ENCODE measurements around the gene LBR.

DNA sequence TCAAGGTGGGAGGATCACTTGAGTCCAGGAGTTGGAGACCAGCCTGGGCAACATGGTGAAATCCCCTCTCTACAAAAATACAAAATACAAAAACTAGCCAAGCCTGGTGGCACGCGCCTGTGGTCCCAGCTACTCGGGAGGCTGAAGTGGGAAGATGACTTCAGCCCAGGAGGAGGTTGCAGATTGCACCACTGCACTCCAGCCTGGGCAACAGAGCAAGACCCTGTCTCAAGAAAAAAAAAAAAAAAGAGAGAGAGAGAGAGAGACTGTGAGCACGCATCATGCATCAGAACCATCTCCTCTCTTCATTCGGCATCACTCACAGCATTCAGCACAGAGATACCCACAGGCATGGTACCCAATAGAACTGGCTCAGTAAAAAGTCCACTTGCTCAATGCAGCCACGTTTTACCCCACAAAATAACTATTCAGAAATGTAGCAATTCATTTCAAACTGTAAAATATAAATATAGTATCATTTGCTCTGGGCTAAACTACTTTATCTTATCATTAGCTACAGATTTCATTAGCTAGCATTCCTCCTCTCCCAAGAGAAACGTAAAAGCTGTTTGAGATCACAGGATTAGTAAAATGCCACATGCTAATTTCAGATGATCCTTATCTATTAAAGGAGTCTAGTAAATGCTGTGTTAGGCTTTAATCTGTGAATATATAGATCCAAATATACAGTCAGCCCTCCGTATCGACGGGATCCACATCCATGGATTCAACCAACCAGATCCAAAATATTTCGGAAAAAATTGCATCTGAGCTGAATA lies 11.7 kb downstream of the LBR start:
- TF ChIP-seq, protein P1, sequence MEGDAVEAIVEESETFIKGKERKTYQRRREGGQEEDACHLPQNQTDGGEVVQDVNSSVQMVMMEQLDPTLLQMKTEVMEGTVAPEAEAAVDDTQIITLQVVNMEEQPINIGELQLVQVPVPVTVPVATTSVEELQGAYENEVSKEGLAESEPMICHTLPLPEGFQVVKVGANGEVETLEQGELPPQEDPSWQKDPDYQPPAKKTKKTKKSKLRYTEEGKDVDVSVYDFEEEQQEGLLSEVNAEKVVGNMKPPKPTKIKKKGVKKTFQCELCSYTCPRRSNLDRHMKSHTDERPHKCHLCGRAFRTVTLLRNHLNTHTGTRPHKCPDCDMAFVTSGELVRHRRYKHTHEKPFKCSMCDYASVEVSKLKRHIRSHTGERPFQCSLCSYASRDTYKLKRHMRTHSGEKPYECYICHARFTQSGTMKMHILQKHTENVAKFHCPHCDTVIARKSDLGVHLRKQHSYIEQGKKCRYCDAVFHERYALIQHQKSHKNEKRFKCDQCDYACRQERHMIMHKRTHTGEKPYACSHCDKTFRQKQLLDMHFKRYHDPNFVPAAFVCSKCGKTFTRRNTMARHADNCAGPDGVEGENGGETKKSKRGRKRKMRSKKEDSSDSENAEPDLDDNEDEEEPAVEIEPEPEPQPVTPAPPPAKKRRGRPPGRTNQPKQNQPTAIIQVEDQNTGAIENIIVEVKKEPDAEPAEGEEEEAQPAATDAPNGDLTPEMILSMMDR (IDR thresholded peaks at IDR 0.05): no peak
- no peak for TF ChIP-seq POLR2AphosphoS5 (IDR thresholded peaks at IDR 0.05)
